Prostate gland (tissue), 2 donors: ENCODE data around the gene EPS8L3. TPM values are rescaled to one million over a fixed set of nuclear protein-coding genes. Genes with fewer than 3 reads are reported as not detected.
"Not testable (repeated sequence)": the region's sequence is repeated elsewhere in the genome, so short reads cannot be mapped to it uniquely, and the experiment has no call there.

ENCODE experiments used
- DNase-seq: peaks from one replicate; pipeline ENCODE4 v3.0.0-alpha.2; 2019; ENCODE audit warnings: low spot score
- H3K27ac ChIP-seq, 2 donors: fragments of 200-600 bp; sonication (generic); 2 replicates each; pipeline ENCODE4 v1.5.1; 2017 to 2019
- H3K27me3 ChIP-seq: fragments of 200-600 bp; sonication (generic); replicated peaks from 2 replicates; pipeline ENCODE4 v1.5.1; 2019; ENCODE audit not compliant: insufficient read depth
- H3K36me3 ChIP-seq, 2 donors: fragments of 200-600 bp; sonication (generic); 1 replicate in 1 of 2; 2 replicates in 1 of 2; pipeline versions ENCODE4 v1.5.1 to v1.8.1; 2017 to 2019
- H3K4me1 ChIP-seq: fragments of 200-600 bp; sonication (generic); replicated peaks from 2 replicates; pipeline ENCODE4 v1.5.1; 2019
- H3K4me3 ChIP-seq, 2 donors: fragments of 200-600 bp; sonication (generic); 2 replicates each; pipeline ENCODE4 v1.5.1; 2017 to 2019
- H3K9me3 ChIP-seq: fragments of 200-600 bp; sonication (generic); 2 replicates; pipeline ENCODE4 v1.5.1; 2017
- CTCF ChIP-seq, 4 experiments: fragments of 200-600 bp in 2 of 4; fragments of 450-650 bp in 2 of 4; sonication (generic) in 2 of 4; IDR thresholded peaks; 1 replicate in 3 of 4; 2 replicates in 1 of 4; pipeline ENCODE4 v1.5.1; 2016 to 2019; ENCODE audit warnings: antibody characterized with exemption in 4 of 4, mild to moderate bottlenecking in 2 of 4, moderate library complexity in 2 of 4
- POLR2A ChIP-seq: fragments of 450-650 bp; IDR thresholded peaks from one replicate; pipeline ENCODE4 v1.6.1; 2016; ENCODE audit warnings: antibody characterized with exemption, mild to moderate bottlenecking
- POLR2AphosphoS5 ChIP-seq: sonication (generic); formaldehyde crosslinking; IDR thresholded peaks from one replicate; pipeline ENCODE4 v1.6.1; 2017; ENCODE audit warnings: antibody characterized with exemption
- WGBS: methylation state at CpG from one replicate; pipeline ENCODE4 v1.1.5; 2018; 5-methylcytosine and 5-hydroxymethylcytosine counted together
- intact Hi-C: fragments of 100-400 bp; cut with DNase I; formaldehyde crosslinking; loops from one replicate; pipeline ENCODE4 v1.14.2; 2022
- total RNA-seq, 2 donors: library from RNA; depleted of rRNA; stranded (reverse); fragments of >200 nt; gene quantifications; one replicate each; pipeline ENCODE4 v1.1.0, GENCODE V29; 2016

EPS8L3 gene
- total RNA-seq, 2 donors from 2014 or later: 0.34 TPM; not detected in 1

DNA sequence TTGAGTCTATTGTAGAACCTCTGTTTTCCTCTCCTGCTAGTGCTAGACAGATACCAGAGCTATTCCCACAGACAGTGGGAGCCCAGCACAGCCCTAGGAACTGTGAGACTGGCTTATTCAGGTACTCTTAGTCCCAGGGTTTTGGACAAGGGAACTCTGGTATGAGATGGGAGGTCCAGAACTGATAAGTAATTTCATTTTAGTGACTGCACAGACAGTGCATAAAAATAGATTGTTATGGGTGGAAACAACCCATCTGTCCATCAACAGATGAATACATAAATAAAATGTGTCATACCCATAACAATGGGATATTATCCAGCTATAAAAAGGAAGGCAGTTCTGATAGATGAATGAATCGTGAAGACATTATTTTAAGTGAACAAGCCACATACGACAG lies 9.0 kb downstream of the EPS8L3 start:
- H3K27me3 ChIP-seq: peaks cover 2% of the 10 kb centered on the region
- intact Hi-C loops: no loop called here
- no peak for DNase-seq
- no peaks in the 10 kb centered on the region for H3K4me1 ChIP-seq
- no peak overlapping the region for H3K4me3 ChIP-seq
- H3K36me3 ChIP-seq: no peaks in the 10 kb centered on the region
- no peak overlapping the region for H3K27ac ChIP-seq
- no peaks in the 10 kb centered on the region for H3K9me3 ChIP-seq
- WGBS: 70% methylated on average over 2 of the region's 2 CpGs
- TF ChIP-seq CTCF (IDR thresholded peaks at IDR 0.05): no peak
- no peak for TF ChIP-seq POLR2A
- TF ChIP-seq POLR2AphosphoS5: no peak

DNA sequence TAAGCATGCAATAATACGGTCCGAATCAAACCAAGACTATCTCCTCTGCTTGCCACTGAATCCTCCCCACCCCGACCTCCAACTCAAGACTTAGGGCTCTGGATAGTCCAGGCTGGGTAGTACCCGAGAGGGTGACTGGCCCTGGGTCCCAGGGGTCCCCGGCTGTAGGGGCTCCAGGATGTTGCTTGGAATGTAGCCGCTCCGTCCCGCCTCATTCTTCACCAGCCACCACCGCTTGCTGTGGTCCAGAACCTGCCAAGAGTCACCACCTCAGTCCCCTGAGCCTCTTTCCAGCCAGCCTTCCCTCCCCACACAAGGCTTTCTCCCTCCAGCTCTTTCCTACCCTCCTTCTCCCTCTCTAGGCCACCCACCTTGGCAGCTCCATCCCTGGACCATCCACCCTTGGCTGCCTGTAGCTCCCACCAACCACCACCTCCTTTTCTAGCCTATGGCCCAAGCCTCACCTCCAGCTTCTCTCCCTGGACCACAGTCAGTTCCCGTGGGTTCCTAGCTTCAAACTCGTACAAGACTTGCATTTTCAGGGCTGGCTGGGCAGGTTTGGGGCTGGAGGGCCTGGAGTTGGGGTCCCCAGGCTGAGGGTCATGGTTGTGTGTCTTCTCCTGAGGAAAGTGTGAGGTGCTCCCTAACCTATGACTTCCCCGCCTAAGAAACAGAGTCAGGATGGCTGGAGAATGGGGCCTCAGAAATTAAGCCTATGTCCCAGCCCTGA lies 12.0 kb downstream of the EPS8L3 start:
- peaks cover 2% of the 10 kb centered on the region for H3K27me3 ChIP-seq
- TF ChIP-seq POLR2AphosphoS5: no peak
- no peak for TF ChIP-seq POLR2A
- TF ChIP-seq CTCF (IDR thresholded peaks at IDR 0.05): no peak
- no peak for DNase-seq
- H3K36me3 ChIP-seq: no peaks in the 10 kb centered on the region
- H3K9me3 ChIP-seq: no peaks in the 10 kb centered on the region
- H3K4me1 ChIP-seq: no peaks in the 10 kb centered on the region
- H3K27ac ChIP-seq: no peak overlapping the region
- H3K4me3 ChIP-seq: no peak overlapping the region
- intact Hi-C loops: no loop called here
- 95% methylated on average over 12 of the region's 12 CpGs for WGBS

GRCh38 chr1:109750920-109751319 lies 12.8 kb downstream of the EPS8L3 start:
- DNase-seq: no peak
- Histone ChIP-seq H3K36me3 (no peaks in the 10 kb centered on the region), H3K4me3 (no peak overlapping the region), H3K9me3 (no peaks in the 10 kb centered on the region), H3K4me1 (no peaks in the 10 kb centered on the region), H3K27ac (no peak overlapping the region), H3K27me3 (peaks cover 2% of the 10 kb centered on the region)
- TF ChIP-seq POLR2A (no peak), CTCF (IDR thresholded peaks at IDR 0.05) (no peak)
- 90% methylated on average over 6 of the region's 6 CpGs for WGBS
- intact Hi-C loops: no loop called here

- 90% methylated on average over 10 of the region's 11 CpGs for WGBS
- no peak for DNase-seq
- H3K27ac ChIP-seq: no peak overlapping the region
- no peaks in the 10 kb centered on the region for H3K9me3 ChIP-seq
- TF ChIP-seq CTCF (IDR thresholded peaks at IDR 0.05) (no peak), POLR2A (no peak), POLR2AphosphoS5 (no peak)
- H3K27me3 ChIP-seq: peaks cover 2% of the 10 kb centered on the region
- no peaks in the 10 kb centered on the region for H3K36me3 ChIP-seq
- no peak overlapping the region for H3K4me3 ChIP-seq
- intact Hi-C loops: no loop called here
- no peaks in the 10 kb centered on the region for H3K4me1 ChIP-seq
These were observed 13.4 kb downstream of the EPS8L3 start for GRCh38 chr1:109750241-109750882.

- no peak for TF ChIP-seq POLR2AphosphoS5
- TF ChIP-seq POLR2A: no peak
- TF ChIP-seq CTCF (IDR thresholded peaks at IDR 0.05): no peak
- no peak overlapping the region for H3K27ac ChIP-seq
- no peaks in the 10 kb centered on the region for H3K36me3 ChIP-seq
- H3K4me1 ChIP-seq: no peaks in the 10 kb centered on the region
- no peak for DNase-seq
- H3K27me3 ChIP-seq: peaks cover 2% of the 10 kb centered on the region
- H3K4me3 ChIP-seq: no peak overlapping the region
- H3K9me3 ChIP-seq: no peaks in the 10 kb centered on the region
- intact Hi-C loops: no loop called here
These were observed 14.5 kb downstream of the EPS8L3 start for GRCh38 chr1:109749221-109749620.

DNA sequence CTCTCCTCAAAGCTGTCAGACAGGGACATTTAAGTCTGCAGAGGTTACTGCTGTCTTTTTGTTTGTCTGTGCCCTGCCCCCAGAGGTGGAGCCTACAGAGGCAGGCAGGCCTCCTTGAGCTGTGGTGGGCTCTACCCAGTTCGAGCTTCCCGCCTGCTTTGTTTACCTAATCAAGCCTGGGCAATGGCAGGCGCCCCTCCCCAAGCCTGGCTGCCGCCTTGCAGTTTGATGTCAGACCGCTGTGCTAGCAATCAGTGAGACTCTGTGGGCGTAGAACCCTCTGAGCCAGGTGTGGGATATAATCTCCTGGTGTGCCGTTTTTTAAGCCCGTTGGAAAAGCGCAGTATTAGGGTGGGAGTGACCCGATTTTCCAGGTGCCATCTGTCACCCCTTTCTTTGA lies 15.4 kb downstream of the EPS8L3 start:
- H3K9me3 ChIP-seq, H3K27me3 ChIP-seq, H3K27ac ChIP-seq, H3K4me3 ChIP-seq, H3K36me3 ChIP-seq, H3K4me1 ChIP-seq, DNase-seq, intact Hi-C loops: not testable (repeated sequence)
- 83% methylated on average over 10 of the region's 10 CpGs for WGBS
